ENCODE measurements around the gene NCCRP1.
"Not testable (repeated sequence)": the region's sequence is repeated elsewhere in the genome, so short reads cannot be mapped to it uniquely, and the experiment has no call there.

NCCRP1 gene

DNA sequence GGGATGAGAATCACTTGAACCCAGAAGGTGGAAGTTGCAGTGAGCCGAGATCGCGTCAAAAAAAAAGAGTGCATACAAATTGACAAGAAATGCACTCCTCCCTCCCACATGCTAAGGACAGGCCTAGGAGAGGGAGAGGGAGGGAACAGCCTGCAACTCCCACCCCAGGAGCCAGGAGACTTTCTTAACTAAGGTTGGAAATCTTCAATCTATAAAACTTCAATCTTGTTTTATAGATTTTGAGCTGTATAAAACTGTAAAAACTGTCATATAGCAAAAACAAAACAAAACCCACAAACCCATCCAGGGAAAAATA lies 8.6 kb downstream of the NCCRP1 start:
- in situ Hi-C loops (cut with MboI; ENCODE audit: low sequenced_read_pairs): no loop called here

DNA sequence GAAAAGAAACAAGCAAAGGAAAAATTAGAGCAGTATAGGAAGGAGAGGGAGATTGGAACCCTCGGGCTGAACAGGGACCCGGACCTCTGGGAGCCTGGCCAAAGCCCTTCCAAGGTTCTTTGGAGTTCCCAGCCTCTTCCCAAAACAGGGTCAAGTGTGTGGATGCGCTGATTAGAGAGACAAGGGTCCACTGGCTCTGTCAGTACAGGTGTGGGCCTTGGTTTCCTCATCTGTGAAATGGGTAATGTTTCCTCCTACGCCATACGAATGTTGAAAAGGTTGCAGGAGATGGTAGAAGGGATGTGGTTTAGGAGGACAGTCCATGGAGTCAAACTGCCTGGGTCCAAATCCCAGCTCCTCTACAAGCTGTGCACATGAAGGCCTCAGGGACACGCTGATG lies 9.4 kb downstream of the NCCRP1 start:
- in situ Hi-C loops (cut with MboI; ENCODE audit: low sequenced_read_pairs): no loop called here

DNA sequence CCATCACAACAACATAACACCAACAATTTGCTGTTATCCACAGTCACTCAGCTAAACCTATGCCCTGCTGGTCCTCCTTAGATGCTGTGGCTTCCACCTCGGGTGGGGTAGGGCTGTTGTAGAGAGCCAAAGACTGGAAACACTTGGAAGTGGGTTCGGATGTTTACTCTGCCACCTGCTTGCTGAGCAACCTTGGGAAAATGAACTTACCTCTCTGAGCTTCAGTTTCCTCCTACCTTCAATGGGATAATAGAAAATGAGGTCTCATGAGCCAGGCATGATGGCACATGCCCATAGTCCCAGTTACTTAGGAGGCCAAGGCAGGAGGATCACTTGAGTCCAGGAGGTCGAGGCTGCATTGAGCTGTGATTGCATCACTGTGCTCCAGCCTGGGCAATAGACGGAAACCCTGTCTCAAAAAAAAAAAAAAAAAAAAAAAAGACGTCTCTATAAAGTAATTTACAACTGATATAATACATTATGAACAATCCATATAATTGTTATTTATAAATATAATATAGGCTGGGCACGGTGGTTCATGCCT lies 10.6 kb downstream of the NCCRP1 start:
- in situ Hi-C loops (cut with MboI; ENCODE audit: low sequenced_read_pairs): no loop called here

DNA sequence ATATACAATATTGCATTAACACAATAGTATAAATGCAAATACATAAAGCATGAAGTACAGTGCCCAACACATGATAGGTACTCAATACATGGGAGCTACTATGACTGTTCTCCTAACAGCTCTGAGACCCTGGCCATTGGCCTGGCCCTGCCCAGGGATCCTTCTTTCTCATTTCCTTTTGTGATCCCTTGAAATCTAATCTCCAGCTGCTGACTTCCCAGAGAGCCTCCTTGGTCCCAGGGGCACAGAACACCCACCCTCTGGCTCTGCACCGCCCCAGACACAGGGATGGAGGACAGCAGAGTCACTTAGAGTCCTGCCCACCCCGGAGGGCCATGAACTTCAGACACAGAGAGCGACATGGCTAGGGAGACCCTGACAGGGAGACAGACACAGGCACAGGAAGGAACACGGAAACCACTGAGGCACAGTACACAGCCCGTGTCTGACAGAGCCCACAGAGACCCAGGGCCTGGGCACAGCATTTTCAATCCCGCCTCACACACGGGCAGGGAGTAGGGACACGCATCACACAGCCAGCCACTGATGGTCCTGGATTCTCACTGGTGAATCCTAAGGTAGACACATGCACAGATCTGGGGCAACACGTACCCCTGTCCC lies 11.5 kb downstream of the NCCRP1 start:
- in situ Hi-C loops (cut with MboI; ENCODE audit: low sequenced_read_pairs): no loop called here

DNA sequence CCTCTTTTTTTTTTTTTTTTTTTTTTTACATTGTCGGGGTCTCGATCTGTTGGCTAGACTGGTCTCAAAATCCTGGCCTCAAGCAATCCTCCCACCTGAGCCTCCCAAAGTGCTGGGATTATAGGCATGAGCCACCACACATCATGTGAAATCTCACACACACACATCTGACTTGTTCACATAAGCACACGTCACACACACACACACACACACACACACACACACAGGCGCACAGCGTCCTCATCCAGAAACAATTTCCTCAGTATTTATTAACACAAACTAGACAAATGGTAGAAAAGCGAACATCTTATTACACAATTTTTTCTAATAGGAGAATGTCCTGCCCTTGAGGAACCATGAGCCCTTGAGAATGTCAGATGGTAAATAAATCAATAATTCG lies 12.4 kb downstream of the NCCRP1 start:
- in situ Hi-C loops (cut with MboI; ENCODE audit: low sequenced_read_pairs): no loop called here

DNA sequence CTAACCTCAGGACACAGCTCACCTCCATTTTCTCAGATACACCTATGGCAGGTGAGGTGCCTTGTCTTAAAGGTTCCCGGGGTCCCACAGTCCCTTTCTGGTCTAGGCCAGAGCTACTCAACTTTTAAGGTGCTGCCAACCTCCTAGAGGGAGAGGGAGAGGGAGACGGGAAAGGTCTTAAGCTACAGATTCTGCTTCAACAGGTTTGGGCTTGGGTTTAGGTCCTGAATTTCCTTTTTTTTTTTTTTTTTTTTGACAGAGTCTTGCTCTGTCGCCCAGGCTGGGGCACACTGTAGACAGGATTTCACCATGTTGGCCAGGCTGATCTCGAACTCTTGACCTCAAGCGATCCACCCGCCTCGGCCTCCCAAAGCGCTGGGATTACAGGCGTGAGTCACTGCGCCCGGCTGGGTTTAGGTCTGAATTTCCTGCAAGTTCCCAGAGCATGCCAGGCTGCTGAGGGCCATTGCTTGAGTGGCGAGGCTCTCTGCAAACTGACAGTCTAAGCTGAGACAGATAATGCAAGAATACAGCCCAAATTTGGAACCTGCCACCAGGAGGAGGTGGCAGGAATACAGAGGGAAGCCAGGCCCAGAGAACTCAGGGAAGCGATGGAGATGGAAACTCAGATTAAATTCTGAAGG lies 15.1 kb downstream of the NCCRP1 start:
- in situ Hi-C loops (cut with MboI; ENCODE audit: low sequenced_read_pairs): no loop called here

DNA sequence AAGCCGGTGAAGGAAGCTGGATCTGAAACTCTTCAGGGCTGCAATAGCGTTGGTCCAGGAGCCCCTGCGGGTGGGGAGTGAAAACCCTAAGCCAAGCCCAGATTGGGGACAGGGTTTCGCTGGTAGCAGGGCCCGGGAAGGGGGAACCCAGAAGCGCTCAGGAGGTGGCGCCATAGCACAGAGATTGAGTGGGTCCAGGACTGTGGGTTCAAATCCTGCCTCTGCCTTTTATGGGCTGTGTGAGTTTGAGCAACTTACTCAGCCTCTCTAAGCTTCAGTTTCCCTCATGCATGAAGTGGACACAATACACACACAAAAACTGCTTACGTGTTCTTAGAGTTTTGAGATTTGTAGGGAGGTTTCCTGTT lies 15.6 kb downstream of the NCCRP1 start:
- in situ Hi-C loops (cut with MboI; ENCODE audit: low sequenced_read_pairs): no loop called here

DNA sequence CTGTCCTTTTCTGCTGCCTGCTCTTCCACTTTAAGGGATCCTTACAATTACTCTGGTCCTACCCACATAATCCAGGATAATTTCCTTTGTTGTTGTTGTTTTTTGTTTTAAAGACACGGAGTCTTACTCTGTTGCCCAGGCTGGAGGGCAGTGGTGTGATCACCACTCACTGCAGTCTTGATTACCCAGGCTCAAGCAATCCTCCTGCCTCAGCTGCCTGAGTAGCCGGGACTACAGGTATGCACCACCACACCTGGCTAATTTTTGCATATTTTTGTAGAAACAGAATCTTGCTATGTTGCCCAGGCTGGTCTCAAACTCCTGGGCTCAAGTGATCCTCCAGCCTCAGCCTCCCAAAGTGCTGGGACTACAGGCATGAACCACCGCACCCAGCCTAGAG lies 18.6 kb downstream of the NCCRP1 start:
- in situ Hi-C loops (cut with MboI; ENCODE audit: low sequenced_read_pairs): not testable (repeated sequence)

DNA sequence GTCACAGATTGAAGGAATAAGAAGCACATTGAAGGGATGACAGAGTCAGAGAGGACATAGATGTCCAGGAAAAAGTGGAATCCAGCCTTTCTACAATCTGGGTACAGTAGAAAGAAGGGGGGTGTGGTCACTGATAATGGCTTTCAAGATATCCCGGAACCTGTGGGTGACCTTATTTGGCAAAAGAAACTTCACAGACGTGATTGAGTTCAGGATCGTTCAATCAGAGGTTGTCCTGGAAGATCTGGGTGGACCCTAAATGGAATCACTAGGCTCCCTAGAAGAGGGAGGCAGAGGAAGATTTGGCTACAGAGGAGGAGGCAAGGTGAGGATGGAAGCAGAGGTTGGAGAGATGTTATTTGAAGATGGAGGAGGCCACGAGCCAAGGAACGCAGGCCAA lies 20.3 kb downstream of the NCCRP1 start:
- in situ Hi-C loops (cut with MboI; ENCODE audit: low sequenced_read_pairs): no loop called here

DNA sequence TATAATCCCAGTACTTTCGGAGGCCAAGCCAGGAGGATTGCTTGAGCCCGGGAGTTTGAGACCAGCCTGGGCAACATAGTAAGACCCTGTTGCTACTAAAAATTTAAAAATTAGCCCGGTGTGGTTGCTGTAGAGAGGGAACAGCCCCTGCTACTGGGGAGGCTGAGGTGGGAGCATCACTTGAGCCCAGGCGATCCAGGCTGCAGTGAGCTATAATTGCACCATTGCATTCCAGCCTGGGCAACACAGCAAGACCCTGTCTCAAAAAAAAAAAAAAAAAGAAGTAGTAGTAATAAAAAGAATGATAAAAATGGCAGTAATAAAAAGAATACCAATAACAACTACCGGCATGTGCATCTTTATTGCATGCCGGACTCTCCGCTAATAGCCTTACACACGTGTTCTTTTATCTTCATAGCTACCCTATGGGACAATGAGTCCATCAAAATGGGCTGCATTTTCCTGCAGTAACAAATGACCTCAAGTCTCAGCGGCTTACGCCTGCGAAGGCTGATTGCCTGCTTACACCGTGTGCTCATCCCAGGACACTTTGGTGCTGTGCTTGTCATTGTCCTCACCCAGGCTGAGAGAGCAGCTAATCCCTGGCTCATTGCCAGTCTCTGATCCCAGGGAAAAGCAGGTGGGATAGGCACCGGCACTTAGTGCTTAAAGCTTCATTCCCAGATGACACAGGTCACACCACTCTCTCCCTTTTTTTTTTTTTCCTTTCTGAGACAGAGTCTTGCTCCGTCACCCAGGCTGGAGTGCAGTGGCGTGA lies 21.7 kb downstream of the NCCRP1 start:
- in situ Hi-C loops (cut with MboI; ENCODE audit: low sequenced_read_pairs): no loop called here

DNA sequence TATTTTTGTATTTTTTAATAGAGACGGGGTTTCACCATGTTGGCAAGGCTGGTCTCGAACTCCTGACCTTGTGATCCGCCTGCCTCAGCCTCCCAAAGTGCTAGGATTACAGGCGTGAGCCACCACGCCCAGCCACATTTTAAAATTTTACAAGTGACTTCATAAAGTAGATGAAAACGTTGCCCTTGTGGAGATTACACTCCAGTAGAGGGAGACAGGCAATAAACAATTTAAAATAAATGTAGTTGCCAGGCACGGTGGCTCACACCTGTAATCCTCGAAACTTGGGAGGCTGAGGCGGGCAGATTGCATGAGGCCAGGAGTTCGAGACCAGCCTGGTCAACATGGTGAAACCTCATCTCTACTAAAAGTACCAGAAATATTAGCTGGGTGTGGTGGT lies 22.3 kb downstream of the NCCRP1 start:
- in situ Hi-C loops (cut with MboI; ENCODE audit: low sequenced_read_pairs): not testable (repeated sequence)

DNA sequence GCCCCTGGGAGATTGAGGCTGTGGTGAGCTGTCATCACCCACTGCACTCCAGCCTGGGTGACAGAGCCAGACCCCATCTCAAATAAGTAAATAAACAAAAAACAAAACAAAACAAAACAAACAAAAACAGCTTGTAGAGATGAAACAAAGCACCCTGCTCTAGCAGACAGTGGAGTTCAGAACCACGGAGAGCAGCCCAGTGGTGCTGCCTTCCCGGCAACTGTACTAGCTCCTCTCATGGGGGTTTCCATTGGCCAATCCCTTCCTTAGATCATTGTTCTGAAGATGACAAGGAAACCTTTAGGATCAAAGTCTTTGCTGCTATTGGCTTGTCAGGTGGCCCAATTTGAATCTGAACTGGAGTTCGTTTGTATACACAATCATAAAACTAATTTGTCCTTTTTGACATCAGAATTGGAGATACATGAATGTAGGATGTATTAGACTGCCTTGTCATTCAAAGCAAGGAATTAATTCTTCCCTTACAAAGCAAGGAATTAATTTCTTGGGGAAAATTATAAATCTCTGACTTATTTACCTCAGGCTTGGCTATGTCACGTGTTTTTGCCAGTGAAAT lies 27.0 kb downstream of the NCCRP1 start:
- in situ Hi-C loops (cut with MboI; ENCODE audit: low sequenced_read_pairs): no loop called here

DNA sequence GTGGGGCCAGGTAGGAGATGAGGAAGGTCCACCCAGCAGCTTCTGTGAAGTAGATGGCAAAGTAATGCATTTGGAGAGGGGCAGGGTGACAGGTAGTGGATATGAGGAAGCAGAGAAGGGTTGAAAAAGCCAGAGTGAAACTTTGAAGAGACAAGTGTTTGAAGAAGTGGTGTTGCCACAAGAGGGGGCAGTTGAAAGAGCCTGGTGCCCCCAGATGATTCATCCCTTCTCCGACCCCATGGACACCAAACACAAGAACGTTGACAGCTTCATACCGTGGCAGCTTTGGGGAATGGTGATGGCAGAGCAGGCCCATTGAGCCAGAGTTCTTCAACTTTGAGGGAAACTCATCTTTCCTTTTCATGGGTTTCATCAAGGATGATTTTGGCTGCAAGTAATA lies 28.1 kb downstream of the NCCRP1 start:
- in situ Hi-C loops (cut with MboI; ENCODE audit: low sequenced_read_pairs): no loop called here

DNA sequence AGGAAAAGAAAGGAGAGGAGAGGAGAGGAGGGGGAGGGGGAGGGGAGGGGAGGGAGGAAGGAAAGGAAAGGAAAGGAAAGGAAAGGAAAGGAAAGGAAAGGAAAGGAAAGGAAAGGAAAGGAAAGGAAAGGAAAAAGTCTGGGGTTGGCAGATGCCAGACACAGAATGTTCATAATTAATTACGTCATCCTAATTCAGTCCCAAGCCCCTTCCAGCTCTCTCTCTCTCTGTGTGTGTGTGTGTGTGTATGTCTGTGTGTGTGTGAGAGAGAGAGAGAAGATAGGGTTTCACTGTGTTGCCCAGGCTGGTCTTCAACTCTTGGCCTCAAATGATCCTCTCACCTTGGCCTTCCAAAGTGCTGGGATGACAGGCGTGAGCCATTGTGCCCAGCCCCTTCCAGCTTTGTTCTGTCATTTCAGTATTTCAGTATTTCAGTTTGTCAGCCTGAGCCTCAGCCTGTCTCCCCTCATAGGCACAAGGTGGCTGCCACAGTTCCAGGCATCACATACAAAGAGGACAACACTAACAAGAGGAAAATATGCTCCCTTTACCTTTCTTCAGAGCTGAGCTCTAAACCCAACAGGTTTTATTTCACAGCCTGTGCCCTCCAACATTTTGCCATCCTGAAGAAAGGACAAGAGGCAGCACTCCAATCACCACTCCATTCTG lies 33.5 kb downstream of the NCCRP1 start:
- in situ Hi-C loops (cut with MboI; ENCODE audit: low sequenced_read_pairs): no loop called here

DNA sequence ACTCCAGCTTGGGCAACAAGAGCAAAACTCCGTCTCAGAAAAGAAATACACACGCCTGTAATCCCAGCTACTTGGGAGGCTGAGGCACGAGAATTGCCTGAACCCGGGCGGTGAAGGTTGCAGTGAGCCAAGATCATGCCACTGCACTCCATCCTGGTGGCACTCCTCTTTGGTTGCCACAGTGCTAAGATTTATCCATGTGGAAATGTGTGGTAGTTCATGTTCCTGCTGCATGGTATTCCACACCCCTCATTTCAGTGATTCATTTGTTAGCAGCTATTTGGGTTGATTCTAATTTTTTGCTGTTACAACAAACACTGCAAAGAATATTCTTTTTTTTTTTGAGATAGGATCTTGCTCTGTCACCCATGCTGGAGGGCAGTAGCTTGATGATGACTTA lies 35.9 kb downstream of the NCCRP1 start:
- in situ Hi-C loops (cut with MboI; ENCODE audit: low sequenced_read_pairs): no loop called here

DNA sequence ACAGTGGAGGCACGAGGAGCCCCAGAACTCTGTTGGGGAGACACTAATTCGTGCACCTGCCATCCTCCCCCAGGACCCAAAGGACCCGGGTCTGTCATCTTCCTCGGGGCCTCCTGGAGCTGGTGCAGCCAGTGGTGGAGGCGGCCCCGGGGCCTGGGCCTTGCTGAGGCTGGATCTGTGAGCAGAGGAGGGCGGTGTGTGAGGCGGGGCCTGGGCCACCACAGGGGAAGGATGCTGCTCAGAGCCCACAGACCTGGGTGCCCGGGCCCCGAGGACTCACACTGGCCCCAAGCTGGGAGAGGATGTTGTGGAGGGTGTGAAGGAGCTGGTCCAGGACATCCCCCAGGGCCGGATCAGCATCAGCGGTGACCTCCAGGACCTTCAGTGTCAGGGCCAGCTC lies 39.8 kb downstream of the NCCRP1 start:
- in situ Hi-C loops (cut with MboI; ENCODE audit: low sequenced_read_pairs): no loop called here

DNA sequence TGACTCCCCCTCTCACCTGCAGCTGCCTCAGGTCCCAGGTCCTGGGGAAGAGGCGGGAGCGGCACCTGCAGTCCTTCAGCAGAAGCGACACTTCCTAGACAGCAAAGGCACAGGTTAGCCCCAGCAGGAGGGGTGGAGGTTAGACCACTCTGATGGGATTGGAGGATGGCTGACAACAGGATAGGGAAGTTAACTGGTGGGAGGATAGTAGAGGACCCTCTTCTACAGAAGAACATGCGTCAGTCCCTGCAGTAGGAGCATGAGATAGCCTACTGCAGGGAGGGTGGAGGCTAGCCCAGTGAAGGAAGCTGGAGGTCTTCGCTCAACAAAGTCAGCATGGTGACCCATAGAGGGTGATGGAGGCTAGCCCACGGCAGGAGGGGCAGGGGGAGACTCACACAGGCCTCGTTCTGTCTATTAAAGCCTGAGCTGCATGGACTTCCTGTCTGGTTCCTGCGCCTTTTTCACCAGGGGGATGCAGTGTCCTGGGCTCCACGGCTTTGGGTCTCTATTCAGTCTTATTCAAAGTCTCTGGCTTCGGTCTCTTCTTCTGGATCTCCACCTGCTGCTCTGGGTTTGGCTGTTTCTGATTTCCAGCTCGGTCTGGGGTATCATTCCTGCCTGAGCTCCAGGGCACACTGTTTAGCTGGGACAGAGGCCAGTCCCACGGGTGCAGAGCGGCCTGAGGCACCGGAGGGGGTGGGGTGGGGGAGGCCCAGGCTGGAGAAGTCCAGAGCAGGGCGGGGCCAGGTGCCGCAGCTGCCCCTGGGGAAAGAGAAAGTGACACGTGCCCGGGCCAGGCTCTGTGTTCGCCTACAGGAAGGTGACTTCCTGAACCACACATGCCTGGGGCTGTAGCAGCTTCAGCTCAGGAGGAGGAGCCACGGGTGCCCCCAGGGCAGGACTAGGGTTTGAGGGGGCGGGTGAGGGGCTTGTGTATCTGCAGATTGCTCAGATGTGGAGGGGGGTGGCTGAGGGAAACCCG lies 40.7 kb downstream of the NCCRP1 start:
- in situ Hi-C loops (cut with MboI; ENCODE audit: low sequenced_read_pairs): no loop called here

DNA sequence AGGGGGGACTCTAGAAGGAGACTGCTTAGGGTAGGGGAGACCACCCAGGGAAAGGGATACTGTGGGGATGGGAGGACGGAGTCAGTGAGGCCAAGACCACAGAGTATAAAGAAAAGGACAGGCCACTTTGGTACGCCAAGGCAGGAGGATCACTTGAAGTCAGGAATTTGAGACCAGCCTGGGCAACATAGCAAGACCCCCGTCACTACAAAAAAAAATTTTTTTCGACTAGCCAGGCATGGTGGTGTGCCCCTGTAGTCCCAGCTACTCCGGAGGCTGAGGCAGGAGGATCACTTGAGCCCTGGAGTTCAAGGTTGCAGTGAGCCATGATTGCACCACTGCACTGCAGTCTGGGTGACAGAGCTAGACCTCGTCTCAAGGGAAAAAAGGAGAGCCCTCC lies 41.4 kb downstream of the NCCRP1 start:
- in situ Hi-C loops (cut with MboI; ENCODE audit: low sequenced_read_pairs): no loop called here

DNA sequence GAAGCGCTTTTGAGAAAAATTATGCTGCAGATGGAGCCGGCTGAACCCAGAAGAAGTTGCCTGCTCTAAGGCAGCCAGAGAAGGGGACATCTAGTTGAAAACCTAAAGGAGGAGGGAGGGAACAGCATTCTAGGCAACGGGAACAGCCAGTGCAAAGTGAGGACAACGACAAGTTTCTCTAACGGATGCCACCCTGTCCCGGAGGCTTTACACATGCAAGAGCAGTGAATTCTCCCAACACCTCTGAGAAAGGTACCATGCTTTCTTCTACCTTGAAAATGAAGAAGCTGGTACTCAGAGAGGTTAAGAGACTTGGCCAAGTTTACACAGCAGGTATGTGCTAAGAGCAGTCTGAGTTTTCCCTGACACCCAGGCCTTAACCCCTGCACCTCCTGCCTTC lies 42.2 kb downstream of the NCCRP1 start:
- in situ Hi-C loops (cut with MboI; ENCODE audit: low sequenced_read_pairs): no loop called here

DNA sequence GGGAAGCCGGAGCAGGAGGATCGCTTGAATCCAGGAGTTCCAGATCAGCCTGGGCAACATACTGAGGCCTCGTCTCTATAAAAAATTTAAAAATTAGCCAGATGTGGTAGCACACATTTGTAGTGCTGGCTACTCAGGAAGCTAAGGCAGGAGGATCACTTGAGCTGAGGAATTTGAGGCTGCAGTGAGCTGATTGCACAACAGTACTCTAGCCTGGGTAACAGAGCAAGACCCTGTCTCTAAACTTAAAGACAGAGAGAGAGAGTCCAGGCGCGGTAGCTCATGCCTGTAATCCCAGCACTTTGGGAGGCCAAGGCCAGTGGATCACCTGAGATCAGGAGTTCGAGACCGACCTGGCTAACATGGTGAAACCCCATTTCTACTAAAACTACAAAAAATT lies 43.7 kb downstream of the NCCRP1 start:
- in situ Hi-C loops (cut with MboI; ENCODE audit: low sequenced_read_pairs): no loop called here

All from HL-60/S4 treated with phorbol 12-myristate 13-acetate at 8.2 ng/mL for 4 days and 3 days (cell line).